OCI-M2 (cell line): ENCODE measurements around the gene ATG7.

Source experiments
- DNase-seq: peaks from one replicate; lab custom pipeline; 2025; ENCODE audit not compliant: unreplicated experiment; lab: John Stamatoyannopoulos, UW

The ATG7 gene

GRCh38 chr3:11290743-11291680 is 18.8 kb downstream of the ATG7 start:
- no peak for DNase-seq

- DNase-seq: no peak
These were observed 19.6 kb downstream of the ATG7 start for GRCh38 chr3:11291808-11292207.

GRCh38 chr3:11297126-11297525 is 24.9 kb downstream of the ATG7 start:
- no peak for DNase-seq

GRCh38 chr3:11300970-11301369 is 28.8 kb downstream of the ATG7 start:
- no peak for DNase-seq

GRCh38 chr3:11302444-11302843 is 30.2 kb downstream of the ATG7 start:
- DNase-seq: no peak

GRCh38 chr3:11304175-11304574 is 32.0 kb downstream of the ATG7 start:
- DNase-seq: no peak

GRCh38 chr3:11305509-11305908 is 33.3 kb downstream of the ATG7 start:
- DNase-seq: no peak

GRCh38 chr3:11306817-11307589 is 34.8 kb downstream of the ATG7 start:
- no peak for DNase-seq

- no peak for DNase-seq
These were observed 35.7 kb downstream of the ATG7 start for GRCh38 chr3:11307830-11308432.

GRCh38 chr3:11310258-11310657 is 38.1 kb downstream of the ATG7 start:
- DNase-seq: no peak

GRCh38 chr3:11312166-11312565 is 40.0 kb downstream of the ATG7 start:
- no peak for DNase-seq

GRCh38 chr3:11317300-11317699 is 45.1 kb downstream of the ATG7 start:
- no peak for DNase-seq

- DNase-seq: no peak
These were observed 50.7 kb downstream of the ATG7 start for GRCh38 chr3:11322931-11323330.

- DNase-seq: no peak
These were observed 51.6 kb downstream of the ATG7 start for GRCh38 chr3:11323813-11324212.

GRCh38 chr3:11327619-11328018 is 55.4 kb downstream of the ATG7 start:
- no peak for DNase-seq

- no peak for DNase-seq
These were observed 56.2 kb downstream of the ATG7 start for GRCh38 chr3:11328196-11328945.

- no peak for DNase-seq
These were observed 57.6 kb downstream of the ATG7 start for GRCh38 chr3:11329777-11330176.

GRCh38 chr3:11331101-11331500 is 58.9 kb downstream of the ATG7 start:
- DNase-seq: no peak

- no peak for DNase-seq
These were observed 62.9 kb downstream of the ATG7 start for GRCh38 chr3:11335056-11335608.

- DNase-seq: no peak
These were observed 67.3 kb downstream of the ATG7 start for GRCh38 chr3:11339541-11339940.

- DNase-seq: no peak
These were observed 74.2 kb downstream of the ATG7 start for GRCh38 chr3:11346416-11346815.
